GM18505 (cell line): ENCODE measurements around the gene KRT35.
"Not testable (repeated sequence)": the region's sequence is repeated elsewhere in the genome, so short reads cannot be mapped to it uniquely, and the experiment has no call there.

Experiments used
- ATAC-seq: cut with Tn5 transposase; IDR thresholded peaks from one replicate; pipeline ENCODE4 v1.9.1; 2021; ENCODE audit not compliant: unreplicated experiment
- POLR2A ChIP-seq: IDR thresholded peaks from 4 replicates; pipeline ENCODE4 v1.6.1; 2011; ENCODE audit warnings: borderline replicate concordance; ENCODE audit not compliant: insufficient read depth, insufficient read length; ENCODE audit errors: extremely low read depth

The KRT35 gene

GRCh38 chr17:41449008-41449407 is 31.9 kb downstream of the KRT35 start:
- ATAC-seq: no peak
- TF ChIP-seq POLR2A: no peak

GRCh38 chr17:41448506-41448905 is 32.4 kb downstream of the KRT35 start:
- TF ChIP-seq POLR2A: no peak
- ATAC-seq: no peak

GRCh38 chr17:41446806-41447205 is 34.1 kb downstream of the KRT35 start:
- no peak for TF ChIP-seq POLR2A
- no peak for ATAC-seq

GRCh38 chr17:41444640-41445039 is 36.3 kb downstream of the KRT35 start:
- ATAC-seq: no peak
- no peak for TF ChIP-seq POLR2A

- no peak for ATAC-seq
- no peak for TF ChIP-seq POLR2A
Observed at GRCh38 chr17:41444186-41444585, 36.8 kb downstream of the KRT35 start.

- no peak for TF ChIP-seq POLR2A
- ATAC-seq: no peak
Observed at GRCh38 chr17:41442739-41443138, 38.2 kb downstream of the KRT35 start.

GRCh38 chr17:41440531-41441033 is 40.4 kb downstream of the KRT35 start, which contains the start of gene KRT38:
Gene KRT38, minus strand, starts transcription at chr17:41440983. Its CDS starts 62 bp downstream, at chr17:41440921.
- ATAC-seq: no peak

GRCh38 chr17:41439375-41439774 is 41.6 kb downstream of the KRT35 start:
- no peak for ATAC-seq
- TF ChIP-seq POLR2A: no peak

More at GRCh38 chr17:41440531-41441033, 40.4 kb downstream of the KRT35 start, which contains the start of gene KRT38:
- TF ChIP-seq POLR2A: no peak

GRCh38 chr17:41437769-41438168 is 43.2 kb downstream of the KRT35 start:
- TF ChIP-seq POLR2A: no peak

GRCh38 chr17:41437254-41437653 is 43.7 kb downstream of the KRT35 start:
- no peak for ATAC-seq
- no peak for TF ChIP-seq POLR2A

More at GRCh38 chr17:41437769-41438168, 43.2 kb downstream of the KRT35 start:
- no peak for ATAC-seq

- no peak for ATAC-seq
- TF ChIP-seq POLR2A: no peak
Observed at GRCh38 chr17:41434415-41434814, 46.5 kb downstream of the KRT35 start.

- no peak for ATAC-seq
- TF ChIP-seq POLR2A: no peak
Observed at GRCh38 chr17:41434005-41434404, 46.9 kb downstream of the KRT35 start.

- no peak for TF ChIP-seq POLR2A
- ATAC-seq: no peak
Observed at GRCh38 chr17:41433586-41433985, 47.4 kb downstream of the KRT35 start.

GRCh38 chr17:41430376-41430775 is 50.6 kb downstream of the KRT35 start:
- ATAC-seq: not testable (repeated sequence)

GRCh38 chr17:41429667-41430066 is 51.3 kb downstream of the KRT35 start:
- no peak for ATAC-seq
- no peak for TF ChIP-seq POLR2A
